SK-N-SH treated with all-trans-retinoic acid at 6 μM for 48 hours (cell line): Measurements from ENCODE around the gene TTYH3.

ENCODE experiments used
- ARNTL ChIP-seq: fragments of 450-650 bp; formaldehyde crosslinking; IDR thresholded peaks from 2 replicates; pipeline ENCODE4 v1.5.0; 2020; ENCODE audit warnings: low read depth, mild to moderate bottlenecking, moderate library complexity, borderline replicate concordance
- BACH2 ChIP-seq: fragments of 250-450 bp; sonication (Bioruptor Pico); IDR thresholded peaks from 2 replicates; pipeline ENCODE4 v1.9.0; 2021; ENCODE audit warnings: mild to moderate bottlenecking, borderline replicate concordance
- CSDC2 ChIP-seq: fragments of 250-450 bp; sonication (Bioruptor Pico); IDR thresholded peaks from 2 replicates; pipeline ENCODE4 v1.5.0; 2020; ENCODE audit warnings: mild to moderate bottlenecking, moderate library complexity
- CSRNP3 ChIP-seq: fragments of 250-450 bp; sonication (Bioruptor Pico); IDR thresholded peaks from 2 replicates; pipeline ENCODE4 v1.5.1; 2021; ENCODE audit warnings: mild to moderate bottlenecking, moderate library complexity
- ISL1 ChIP-seq: fragments of 250-450 bp; sonication (Bioruptor Pico); IDR thresholded peaks from 2 replicates; pipeline ENCODE4 v2.1.2; 2022; ENCODE audit warnings: mild to moderate bottlenecking, moderate library complexity
- PATZ1 ChIP-seq: fragments of 250-450 bp; sonication (Bioruptor Pico); IDR thresholded peaks from 2 replicates; pipeline ENCODE4 v1.8.0; 2020; ENCODE audit warnings: mild to moderate bottlenecking, moderate library complexity, borderline replicate concordance
- RARB ChIP-seq: fragments of 250-450 bp; sonication (Bioruptor Pico); IDR thresholded peaks from 2 replicates; pipeline ENCODE4 v1.8.0; 2021; ENCODE audit warnings: mild to moderate bottlenecking, moderate library complexity
- ZC3H10 ChIP-seq: fragments of 250-450 bp; sonication (Bioruptor Pico); IDR thresholded peaks from 2 replicates; pipeline ENCODE4 v1.5.1; 2021; ENCODE audit warnings: mild to moderate bottlenecking, moderate library complexity
- ZFP3 ChIP-seq: fragments of 250-450 bp; sonication (Bioruptor Pico); IDR thresholded peaks from 2 replicates; pipeline ENCODE4 v1.5.0; 2020; ENCODE audit warnings: mild to moderate bottlenecking, moderate library complexity
- ZNF70 ChIP-seq: fragments of 450-650 bp; formaldehyde crosslinking; IDR thresholded peaks from 2 replicates; pipeline ENCODE4 v1.5.0; 2020; ENCODE audit warnings: mild to moderate bottlenecking, moderate library complexity
- ZNF8 ChIP-seq: fragments of 450-650 bp; formaldehyde crosslinking; IDR thresholded peaks from 2 replicates; pipeline ENCODE4 v1.5.0; 2020; ENCODE audit warnings: mild to moderate bottlenecking, moderate library complexity

GRCh38 chr7:2647594-2648172, 15.9 kb downstream of the TTYH3 start:
- TF ChIP-seq ZNF8 (CRISPR knock-in tag), result no peak
- TF ChIP-seq CSRNP3, result no peak
- no peak for TF ChIP-seq ZC3H10
- no peak for TF ChIP-seq BACH2 (CRISPR knock-in tag)
- no peak for TF ChIP-seq PATZ1 (CRISPR knock-in tag)
- TF ChIP-seq ZNF70 (CRISPR knock-in tag), result no peak
- TF ChIP-seq ARNTL (CRISPR knock-in tag), result no peak
- TF ChIP-seq CSDC2 (CRISPR knock-in tag), result no peak
- no peak for TF ChIP-seq ISL1 (CRISPR knock-in tag)
- no peak for TF ChIP-seq RARB (CRISPR knock-in tag)
- TF ChIP-seq ZFP3 (CRISPR knock-in tag), result no peak
